HG03378 (cell line): Measurements from ENCODE around the gene CHRNA4.
"Not testable (repeated sequence)": the region's sequence is repeated elsewhere in the genome, so short reads cannot be mapped to it uniquely, and the experiment has no call there.

ENCODE experiments used
- ATAC-seq: cut with Tn5 transposase; IDR thresholded peaks from one replicate; pipeline ENCODE4 v1.9.1; 2021; ENCODE audit warnings: mild to moderate bottlenecking, moderate library complexity; ENCODE audit not compliant: unreplicated experiment

CHRNA4 gene

GRCh38 chr20:63398744-63399514, 37.8 kb upstream of the CHRNA4 start:
- ATAC-seq = no peak

GRCh38 chr20:63397946-63398450, 36.8 kb upstream of the CHRNA4 start:
- no peak for ATAC-seq

- no peak for ATAC-seq
These were observed 36.1 kb upstream of the CHRNA4 start for GRCh38 chr20:63397155-63397843.

GRCh38 chr20:63396300-63396699, 35.2 kb upstream of the CHRNA4 start:
- ATAC-seq = no peak

- ATAC-seq = no peak
These were observed 34.6 kb upstream of the CHRNA4 start for GRCh38 chr20:63395723-63396122.

- ATAC-seq = no peak
These were observed 33.8 kb upstream of the CHRNA4 start for GRCh38 chr20:63394920-63395455.

GRCh38 chr20:63394069-63394919, 33.1 kb upstream of the CHRNA4 start:
- ATAC-seq = no peak

GRCh38 chr20:63393566-63393965, 32.4 kb upstream of the CHRNA4 start:
- no peak for ATAC-seq

GRCh38 chr20:63392465-63393365, 31.6 kb upstream of the CHRNA4 start:
- no peak for ATAC-seq

GRCh38 chr20:63387917-63388316, 26.8 kb upstream of the CHRNA4 start:
- no peak for ATAC-seq

GRCh38 chr20:63387393-63387792, 26.2 kb upstream of the CHRNA4 start:
- no peak for ATAC-seq

- ATAC-seq = no peak
These were observed 25.3 kb upstream of the CHRNA4 start for GRCh38 chr20:63386491-63386890.

GRCh38 chr20:63385819-63386218, 24.7 kb upstream of the CHRNA4 start:
- ATAC-seq = no peak

GRCh38 chr20:63384336-63384735, 23.2 kb upstream of the CHRNA4 start:
- ATAC-seq = no peak

- ATAC-seq = no peak
These were observed 22.4 kb upstream of the CHRNA4 start for GRCh38 chr20:63383556-63383955.

- ATAC-seq = no peak
These were observed 21.6 kb upstream of the CHRNA4 start for GRCh38 chr20:63382551-63383300.

GRCh38 chr20:63381781-63382431, 20.8 kb upstream of the CHRNA4 start:
- no peak for ATAC-seq

- ATAC-seq = no peak
These were observed 19.3 kb upstream of the CHRNA4 start for GRCh38 chr20:63380346-63380870.

GRCh38 chr20:63379872-63380271, 18.7 kb upstream of the CHRNA4 start:
- ATAC-seq = not testable (repeated sequence)
